GM12801 (cell line): ENCODE measurements around the gene FAM171A1.

ENCODE experiments used
- TF ChIP-seq, protein P1 (sequence below): IDR thresholded peaks from one replicate; pipeline ENCODE4 v1.5.1; 2011; ENCODE audit warnings: control low read depth; ENCODE audit not compliant: insufficient read length; ENCODE audit errors: extremely low read depth

Gene FAM171A1

GRCh38 chr10:15168786-15169554 is 202.1 kb downstream of the FAM171A1 start:
- TF ChIP-seq, protein P1, sequence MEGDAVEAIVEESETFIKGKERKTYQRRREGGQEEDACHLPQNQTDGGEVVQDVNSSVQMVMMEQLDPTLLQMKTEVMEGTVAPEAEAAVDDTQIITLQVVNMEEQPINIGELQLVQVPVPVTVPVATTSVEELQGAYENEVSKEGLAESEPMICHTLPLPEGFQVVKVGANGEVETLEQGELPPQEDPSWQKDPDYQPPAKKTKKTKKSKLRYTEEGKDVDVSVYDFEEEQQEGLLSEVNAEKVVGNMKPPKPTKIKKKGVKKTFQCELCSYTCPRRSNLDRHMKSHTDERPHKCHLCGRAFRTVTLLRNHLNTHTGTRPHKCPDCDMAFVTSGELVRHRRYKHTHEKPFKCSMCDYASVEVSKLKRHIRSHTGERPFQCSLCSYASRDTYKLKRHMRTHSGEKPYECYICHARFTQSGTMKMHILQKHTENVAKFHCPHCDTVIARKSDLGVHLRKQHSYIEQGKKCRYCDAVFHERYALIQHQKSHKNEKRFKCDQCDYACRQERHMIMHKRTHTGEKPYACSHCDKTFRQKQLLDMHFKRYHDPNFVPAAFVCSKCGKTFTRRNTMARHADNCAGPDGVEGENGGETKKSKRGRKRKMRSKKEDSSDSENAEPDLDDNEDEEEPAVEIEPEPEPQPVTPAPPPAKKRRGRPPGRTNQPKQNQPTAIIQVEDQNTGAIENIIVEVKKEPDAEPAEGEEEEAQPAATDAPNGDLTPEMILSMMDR: no peak

- TF ChIP-seq, protein P1: no peak
These were observed 202.8 kb downstream of the FAM171A1 start, which contains the start of gene NMT2 for GRCh38 chr10:15168291-15168785. NMT2 (minus strand) TSS chr10:15168693; CDS start chr10:15168612, 81 bp downstream.

DNA sequence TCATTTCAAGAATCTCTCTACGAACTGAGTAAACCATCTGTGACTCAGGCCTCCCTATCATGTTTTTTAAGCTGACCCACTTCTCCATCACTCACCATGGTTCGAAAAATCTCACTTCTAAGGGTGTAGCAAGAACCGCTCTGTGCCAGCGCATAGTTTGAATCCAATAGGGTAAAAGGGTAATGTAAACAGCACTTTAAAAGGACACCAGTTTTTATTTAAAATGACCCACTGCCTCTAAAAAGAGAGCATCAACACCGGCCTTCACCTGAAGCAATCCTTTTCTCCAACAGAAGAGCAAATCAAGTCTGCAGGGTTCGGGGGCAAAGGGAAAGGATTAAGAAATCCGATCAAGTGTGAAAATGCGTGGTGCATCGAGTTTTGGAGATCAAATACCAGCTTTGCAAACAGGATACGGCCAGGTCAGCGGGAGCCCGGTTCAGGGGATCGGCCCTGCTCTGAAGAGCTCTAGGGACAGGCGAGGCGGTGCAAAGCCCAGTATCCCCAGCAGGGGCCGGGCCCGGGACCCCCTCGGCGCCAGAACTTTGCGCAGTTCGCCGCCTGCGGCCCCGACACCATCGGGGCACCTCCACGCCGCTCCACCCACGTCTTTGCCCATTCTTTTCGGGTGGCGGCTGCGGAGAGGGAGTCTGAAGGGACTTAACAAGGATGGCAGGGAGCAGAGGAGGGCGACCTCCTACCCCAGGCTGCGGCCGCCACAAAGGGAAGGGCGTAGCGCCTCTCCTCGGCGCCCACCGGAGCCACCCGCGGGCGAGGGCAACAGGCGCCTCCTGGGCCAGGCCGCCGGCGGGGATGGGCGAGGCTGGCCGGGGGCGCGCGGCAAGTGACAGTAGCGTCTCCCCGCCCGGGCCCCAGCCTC is 203.4 kb downstream of the FAM171A1 start:
- TF ChIP-seq, protein P1: no peak

- TF ChIP-seq, protein P1: no peak
These were observed 204.8 kb downstream of the FAM171A1 start for GRCh38 chr10:15166325-15166724.

DNA sequence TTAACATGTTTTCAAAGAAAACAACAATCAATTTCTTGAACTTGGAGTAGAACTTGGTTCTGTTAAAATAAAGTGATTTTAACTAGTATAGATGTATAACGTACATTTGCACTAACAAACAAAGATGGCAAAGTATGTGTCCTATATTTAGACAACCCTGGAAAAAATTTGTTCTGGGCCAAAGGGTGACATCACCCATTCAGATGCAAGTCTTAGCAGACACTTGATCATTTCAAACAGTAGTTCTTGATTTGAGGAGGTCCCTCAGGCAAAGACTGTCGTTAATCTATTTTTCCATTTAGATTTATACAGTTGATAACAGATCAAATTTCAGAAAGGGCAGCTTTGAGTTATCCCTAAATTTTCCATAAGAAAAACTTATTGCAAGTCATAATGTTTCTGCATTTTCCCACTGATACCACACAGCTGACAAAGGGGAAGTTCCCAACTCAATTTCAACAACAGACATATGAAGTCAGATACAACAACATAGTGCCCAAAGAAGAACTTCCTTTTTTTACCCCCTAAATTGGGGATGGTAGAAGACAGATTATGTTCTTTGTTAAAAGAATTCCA is 207.7 kb downstream of the FAM171A1 start:
- TF ChIP-seq, protein P1: no peak
